ENCODE data around the gene TMEM232.

The TMEM232 gene

DNA sequence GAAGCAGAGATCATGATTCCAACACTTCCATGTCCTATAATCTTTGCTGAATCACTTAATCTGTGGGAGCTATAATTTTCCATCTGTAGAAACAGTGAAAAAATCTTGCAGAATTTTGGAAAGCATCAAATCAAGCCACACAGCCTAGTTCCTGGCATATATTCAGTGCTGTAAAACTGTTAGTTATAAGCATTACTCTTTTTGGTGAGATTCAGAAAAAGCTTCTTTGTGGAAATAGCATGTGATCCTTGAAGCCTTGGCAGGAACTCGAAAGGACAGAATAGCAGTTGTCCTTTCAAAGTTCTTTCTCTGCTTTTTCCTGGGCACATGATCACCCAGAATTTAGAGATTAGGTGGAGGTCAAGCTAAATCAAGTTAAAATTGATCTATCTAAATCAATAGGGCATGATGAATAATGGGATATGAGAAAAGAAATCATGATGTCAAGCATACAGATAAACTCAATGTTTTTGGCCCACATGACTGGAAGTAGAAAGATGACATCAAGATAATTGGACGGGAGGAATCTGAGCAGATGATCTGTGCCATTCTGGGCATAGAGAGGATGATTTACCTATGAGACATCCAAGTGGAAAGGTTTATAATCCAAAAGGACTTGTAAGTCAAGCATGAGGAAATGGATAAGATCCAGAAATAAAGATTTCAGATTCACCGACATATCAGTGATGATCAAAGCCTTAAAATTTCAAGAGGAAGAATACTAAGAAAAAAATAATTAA lies 73.1 kb downstream of the TMEM232 start:
- no peak for DNase-seq (ENCODE audit: extremely low spot score)
- ChIA-PET CTCF (interaction anchor here (1.5 kb wide), 1 partner anchor 15 kb away, joined by 4 read pairs; no protein-coding TSS in a partner anchor), POLR2A (no interaction called here)
- TF ChIP-seq, protein P1, sequence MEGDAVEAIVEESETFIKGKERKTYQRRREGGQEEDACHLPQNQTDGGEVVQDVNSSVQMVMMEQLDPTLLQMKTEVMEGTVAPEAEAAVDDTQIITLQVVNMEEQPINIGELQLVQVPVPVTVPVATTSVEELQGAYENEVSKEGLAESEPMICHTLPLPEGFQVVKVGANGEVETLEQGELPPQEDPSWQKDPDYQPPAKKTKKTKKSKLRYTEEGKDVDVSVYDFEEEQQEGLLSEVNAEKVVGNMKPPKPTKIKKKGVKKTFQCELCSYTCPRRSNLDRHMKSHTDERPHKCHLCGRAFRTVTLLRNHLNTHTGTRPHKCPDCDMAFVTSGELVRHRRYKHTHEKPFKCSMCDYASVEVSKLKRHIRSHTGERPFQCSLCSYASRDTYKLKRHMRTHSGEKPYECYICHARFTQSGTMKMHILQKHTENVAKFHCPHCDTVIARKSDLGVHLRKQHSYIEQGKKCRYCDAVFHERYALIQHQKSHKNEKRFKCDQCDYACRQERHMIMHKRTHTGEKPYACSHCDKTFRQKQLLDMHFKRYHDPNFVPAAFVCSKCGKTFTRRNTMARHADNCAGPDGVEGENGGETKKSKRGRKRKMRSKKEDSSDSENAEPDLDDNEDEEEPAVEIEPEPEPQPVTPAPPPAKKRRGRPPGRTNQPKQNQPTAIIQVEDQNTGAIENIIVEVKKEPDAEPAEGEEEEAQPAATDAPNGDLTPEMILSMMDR (IDR thresholded peaks at IDR 0.05; ENCODE audit: control extremely low read depth, extremely low read depth, low read depth, missing control alignments): no peak

DNA sequence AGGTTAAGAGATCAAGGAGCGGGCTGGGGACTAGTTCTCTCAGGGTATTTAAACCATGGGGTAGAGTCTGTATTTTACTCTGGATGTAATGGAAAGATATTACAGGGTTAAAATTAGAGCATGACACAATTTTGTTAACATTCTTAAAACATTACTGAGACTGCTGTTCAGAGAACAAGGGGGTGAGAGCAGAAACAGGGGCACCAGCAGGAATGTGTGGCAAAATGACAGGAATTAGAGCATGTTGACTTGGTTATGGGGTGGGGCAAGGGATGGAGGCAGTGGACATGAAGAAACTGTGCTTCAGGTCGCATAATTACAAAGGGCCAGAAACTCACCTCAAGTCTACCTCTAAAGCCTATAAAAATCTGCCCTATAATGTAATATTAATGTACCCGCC lies 75.0 kb downstream of the TMEM232 start:
- DNase-seq (ENCODE audit: extremely low spot score): no peak
- POLR2A ChIA-PET: no interaction called here
- CTCF ChIA-PET: no interaction called here
- TF ChIP-seq, protein P1 (IDR thresholded peaks at IDR 0.05; ENCODE audit: control extremely low read depth, extremely low read depth, low read depth, missing control alignments): no peak

DNA sequence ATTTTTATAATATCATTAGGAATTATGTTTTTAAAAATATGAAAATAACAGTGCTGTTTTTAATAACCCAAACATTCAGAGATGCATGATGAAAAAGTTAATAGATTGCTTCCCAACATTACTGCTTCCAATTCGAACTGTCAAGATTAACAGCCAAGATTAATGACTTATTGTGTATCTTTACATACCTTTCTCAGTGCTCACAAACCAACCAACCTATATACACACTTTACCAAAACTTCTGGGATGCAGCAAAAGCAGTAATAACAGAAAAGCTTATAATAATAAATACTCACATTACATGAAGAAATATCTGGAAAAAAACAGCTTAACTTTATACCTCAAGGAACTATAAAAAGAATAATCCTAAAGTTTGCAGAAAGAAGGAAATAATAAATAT lies 82.1 kb downstream of the TMEM232 start:
- ChIA-PET POLR2A (no interaction called here), CTCF (no interaction called here)
- no peak for DNase-seq (ENCODE audit: extremely low spot score)
- TF ChIP-seq, protein P1 (IDR thresholded peaks at IDR 0.05; ENCODE audit: control extremely low read depth, extremely low read depth, low read depth, missing control alignments): no peak

DNA sequence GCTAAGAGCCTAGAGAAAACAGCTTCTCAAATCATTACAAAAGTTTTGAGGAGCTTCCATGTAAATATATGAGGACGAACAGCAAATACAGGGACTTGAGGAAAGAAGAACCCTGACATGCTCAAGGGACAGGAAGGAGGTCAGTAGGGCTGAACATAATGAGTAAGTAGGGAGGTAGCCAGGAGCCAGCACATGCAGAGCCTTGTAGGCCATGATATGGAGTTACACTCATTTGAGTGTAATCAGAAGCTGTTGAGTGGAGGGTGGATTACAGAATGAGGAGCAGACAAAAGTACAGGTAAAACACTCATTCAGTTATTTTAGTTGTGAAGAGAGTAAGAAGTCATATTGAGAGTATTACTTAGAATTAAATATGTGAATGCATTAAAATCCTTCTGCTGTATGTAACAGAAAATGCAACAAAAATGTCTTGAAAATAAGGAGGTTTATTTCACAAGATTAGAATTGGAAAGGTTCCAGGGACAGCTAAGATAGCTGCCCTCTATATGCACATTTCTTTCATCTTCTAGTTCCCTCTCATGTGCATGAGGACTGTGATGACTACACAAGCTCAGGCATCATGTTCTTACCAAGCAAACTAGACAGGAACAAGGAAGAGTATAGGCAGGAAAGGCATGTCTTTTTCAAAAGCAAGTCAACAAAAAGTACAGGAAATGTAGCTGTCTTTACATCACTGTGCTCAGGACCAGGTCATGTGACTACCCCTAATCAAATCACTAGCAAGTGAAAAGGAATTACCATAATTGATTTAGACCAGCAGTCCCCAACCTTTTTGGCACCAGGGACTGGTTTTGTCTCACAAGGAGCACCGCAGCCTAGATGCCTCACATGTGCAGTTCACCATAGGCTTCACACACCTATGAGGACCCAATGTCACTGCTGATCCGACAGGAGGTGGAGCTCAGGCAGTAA lies 87.2 kb downstream of the TMEM232 start:
- POLR2A ChIA-PET: no interaction called here
- CTCF ChIA-PET: interaction anchor here (0.9 to 1.5 kb wide), 5 partner anchors 9 to 36 kb away, joined by 3 to 4 read pairs (median 3); no protein-coding TSS in a partner anchor
- TF ChIP-seq, protein P1 (IDR thresholded peaks at IDR 0.05; ENCODE audit: control extremely low read depth, extremely low read depth, low read depth, missing control alignments): no peak
- DNase-seq (ENCODE audit: extremely low spot score): no peak

DNA sequence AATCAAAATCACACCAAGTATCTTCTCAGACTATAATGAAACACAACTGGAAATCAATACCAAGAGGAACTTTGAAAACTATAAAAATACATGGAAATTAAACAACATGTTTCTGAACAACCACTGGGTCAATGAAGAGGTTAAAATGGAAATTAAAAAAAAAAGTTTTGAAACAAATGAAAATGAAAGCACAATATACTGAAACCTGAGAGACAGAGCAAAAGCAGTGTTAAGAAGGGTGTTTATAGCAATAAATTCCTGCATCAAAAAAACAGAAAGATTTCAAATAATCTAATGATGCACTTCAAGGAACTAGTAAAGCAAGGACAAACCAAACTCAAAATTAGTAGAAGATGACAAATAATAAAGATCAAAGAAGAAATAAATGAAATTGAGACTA lies 92.0 kb downstream of the TMEM232 start:
- no peak for DNase-seq (ENCODE audit: extremely low spot score)
- POLR2A ChIA-PET: no interaction called here
- TF ChIP-seq, protein P1 (IDR thresholded peaks at IDR 0.05; ENCODE audit: control extremely low read depth, extremely low read depth, low read depth, missing control alignments): no peak
- CTCF ChIA-PET: no interaction called here

DNA sequence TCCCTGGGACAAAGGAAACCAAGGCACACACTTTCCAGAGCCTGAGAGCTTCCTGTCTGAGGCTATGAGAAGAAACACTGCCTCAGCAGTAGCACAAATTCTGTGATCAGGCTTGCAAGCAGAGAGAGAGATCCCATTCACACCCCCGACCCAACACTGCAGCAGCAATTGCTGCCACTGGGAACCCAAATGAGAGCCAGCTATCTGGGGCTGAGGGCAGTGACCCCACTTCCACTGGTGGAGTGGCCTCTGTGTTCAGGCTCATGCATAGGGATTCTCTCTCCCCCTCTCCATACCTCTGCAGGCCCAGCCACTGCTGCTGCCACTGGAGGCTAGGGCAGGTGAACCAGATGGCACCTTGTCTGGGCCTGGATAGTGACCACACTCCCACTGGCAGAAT lies 95.2 kb downstream of the TMEM232 start:
- CTCF ChIA-PET: interaction anchor here (1.1 to 1.6 kb wide), 2 partner anchors 11 to 33 kb away, joined by 4 to 6 read pairs; no protein-coding TSS in a partner anchor
- DNase-seq (ENCODE audit: extremely low spot score): no peak
- TF ChIP-seq, protein P1 (IDR thresholded peaks at IDR 0.05; ENCODE audit: control extremely low read depth, extremely low read depth, low read depth, missing control alignments): no peak
- POLR2A ChIA-PET: no interaction called here
